ENCODE measurements around the gene DOC2A.

Gene DOC2A

GRCh38 chr16:29988346-29989075, 22.3 kb downstream of the DOC2A start:
- no peak for TF ChIP-seq CTCF (IDR thresholded peaks at IDR 0.05; ENCODE audit: low read depth, low read length)
- in situ Hi-C loops (cut with HindIII; ENCODE audit: low sequenced_read_pairs) = no loop called here
- no peak overlapping the region for H3K4me3 ChIP-seq (ENCODE audit: low read depth, low read length)
- no peak for DNase-seq (ENCODE audit: low read depth, low spot score)

- DNase-seq (ENCODE audit: low read depth, low spot score) = no peak
- H3K4me3 ChIP-seq (ENCODE audit: low read depth, low read length) = no peak overlapping the region
- in situ Hi-C loops (cut with HindIII; ENCODE audit: low sequenced_read_pairs) = no loop called here
- TF ChIP-seq CTCF (IDR thresholded peaks at IDR 0.05; ENCODE audit: low read depth, low read length) = no peak
Measured at GRCh38 chr16:29987371-29988085, 23.3 kb downstream of the DOC2A start.

- TF ChIP-seq CTCF (IDR thresholded peaks at IDR 0.05; ENCODE audit: low read depth, low read length) = no peak
- H3K4me3 ChIP-seq (ENCODE audit: low read depth, low read length) = no peak overlapping the region
- no peak for DNase-seq (ENCODE audit: low read depth, low spot score)
- in situ Hi-C loops (cut with HindIII; ENCODE audit: low sequenced_read_pairs) = no loop called here
Measured at GRCh38 chr16:29986931-29987330, 23.9 kb downstream of the DOC2A start.

GRCh38 chr16:29986231-29986630, 24.6 kb downstream of the DOC2A start:
- in situ Hi-C loops (cut with HindIII; ENCODE audit: low sequenced_read_pairs) = no loop called here
- no peak overlapping the region for H3K4me3 ChIP-seq (ENCODE audit: low read depth, low read length)
- no peak for TF ChIP-seq CTCF (IDR thresholded peaks at IDR 0.05; ENCODE audit: low read depth, low read length)
- no peak for DNase-seq (ENCODE audit: low read depth, low spot score)

- no peak overlapping the region for H3K4me3 ChIP-seq (ENCODE audit: low read depth, low read length)
- in situ Hi-C loops (cut with HindIII; ENCODE audit: low sequenced_read_pairs) = no loop called here
- TF ChIP-seq CTCF (IDR thresholded peaks at IDR 0.05; ENCODE audit: low read depth, low read length) = no peak
- DNase-seq (ENCODE audit: low read depth, low spot score) = no peak
Measured at GRCh38 chr16:29985271-29985811, 25.5 kb downstream of the DOC2A start.

- in situ Hi-C loops (cut with HindIII; ENCODE audit: low sequenced_read_pairs) = no loop called here
- H3K4me3 ChIP-seq (ENCODE audit: low read depth, low read length) = no peak overlapping the region
- TF ChIP-seq CTCF (IDR thresholded peaks at IDR 0.05; ENCODE audit: low read depth, low read length) = no peak
- no peak for DNase-seq (ENCODE audit: low read depth, low spot score)
Measured at GRCh38 chr16:29984764-29985147, 26.1 kb downstream of the DOC2A start.

All from astrocyte of the spinal cord (primary cell).